H1 (cell line): Measurements from ENCODE around the gene ZSCAN21. TPM values are rescaled to one million over a fixed set of nuclear protein-coding genes. Genes with fewer than 3 reads are reported as not detected.

Source experiments
- CTCF ChIA-PET: fragments of 300-600 bp; sonication (Branson Sonifier 250); formaldehyde crosslinking; loops from one replicate; lab custom pipeline; 2021; ENCODE audit not compliant: partially characterized antibody; lab: Charles Lee
- POLR2A ChIA-PET: fragments of 300-600 bp; sonication (Branson Sonifier 250); formaldehyde crosslinking; loops from one replicate; lab custom pipeline; 2021; ENCODE audit warnings: inconsistent platforms; ENCODE audit not compliant: partially characterized antibody; lab: Charles Lee
- DNase-seq, 2 experiments: peaks; one replicate each; pipeline versions ENCODE4 v3.0.0 to v3.0.0-alpha.2; 2010 to 2022; ENCODE audit warnings: low spot score in 2 of 2, low read depth in 1 of 2, mixed read lengths in 1 of 2
- FAIRE-seq: peaks from 2 replicates; lab custom pipeline; 2011; peaks lifted over from hg19 to GRCh38; lab: Jason Lieb, UNC
- H2AFZ ChIP-seq: 2 replicates; pipeline ENCODE4 v1.8.1; 2012; ENCODE audit warnings: low read length, inconsistent platforms
- H2AK5ac ChIP-seq: 2 replicates; pipeline ENCODE4 v1.6.1; 2013; ENCODE audit warnings: low read depth, low read length
- H2BK120ac ChIP-seq: replicated peaks from 2 replicates; pipeline ENCODE3; 2013; ENCODE audit warnings: low read depth, low read length, inconsistent platforms
- H2BK12ac ChIP-seq: 2 replicates; pipeline ENCODE4 v1.6.1; 2013; ENCODE audit warnings: low read depth, low read length
- H2BK15ac ChIP-seq: 2 replicates; pipeline ENCODE4 v1.6.1; 2013; ENCODE audit warnings: low read length
- H2BK20ac ChIP-seq: 2 replicates; pipeline ENCODE4 v1.6.1; 2013; ENCODE audit warnings: low read length
- H2BK5ac ChIP-seq: 2 replicates; pipeline ENCODE4 v1.6.1; 2013; ENCODE audit warnings: low read depth, low read length
- H3K14ac ChIP-seq: 2 replicates; pipeline ENCODE4 v1.6.1; 2013; ENCODE audit warnings: inconsistent platforms; ENCODE audit not compliant: insufficient read length
- H3K18ac ChIP-seq: 2 replicates; pipeline ENCODE4 v1.6.1; 2013; ENCODE audit warnings: low read length; ENCODE audit errors: extremely low read depth
- H3K23ac ChIP-seq: 2 replicates; pipeline ENCODE4 v1.6.1; 2013; ENCODE audit warnings: inconsistent platforms; ENCODE audit not compliant: insufficient read length
- H3K23me2 ChIP-seq: 2 replicates; pipeline ENCODE4 v1.6.1; 2013; ENCODE audit warnings: low read depth, low read length
- H3K27ac ChIP-seq: 2 replicates; pipeline ENCODE4 v1.6.1; 2011; ENCODE audit warnings: low read depth, low read length, inconsistent platforms
- H3K27me3 ChIP-seq, 4 experiments: replicated peaks in 1 of 4; 1 replicate in 1 of 4; 2 replicates in 3 of 4; pipeline versions ENCODE4 v1.6.1 to v1.8.1; 2011 to 2013; ENCODE audit warnings: low read length in 3 of 4, mild to moderate bottlenecking in 3 of 4, inconsistent platforms in 2 of 4, mixed read lengths in 2 of 4, moderate library complexity in 1 of 4; ENCODE audit not compliant: control insufficient read depth in 3 of 4, insufficient read depth in 3 of 4; ENCODE audit errors: extremely low read depth in 1 of 4
- H3K36me3 ChIP-seq, 4 experiments: 2 replicates each; pipeline versions ENCODE4 v1.6.1 to v1.8.1; 2011 to 2013; ENCODE audit warnings: mild to moderate bottlenecking in 4 of 4, low read length in 3 of 4, moderate library complexity in 2 of 4, control low read depth in 1 of 4, inconsistent platforms in 1 of 4; ENCODE audit not compliant: insufficient read depth in 4 of 4, control insufficient read depth in 2 of 4
- H3K4ac ChIP-seq: replicated peaks from 2 replicates; pipeline ENCODE3; 2013; ENCODE audit warnings: low read length, low read depth, mixed read lengths, inconsistent platforms; ENCODE audit not compliant: insufficient read length
- H3K4me1 ChIP-seq, 4 experiments: replicated peaks in 1 of 4; 1 replicate in 1 of 4; 2 replicates in 3 of 4; pipeline versions ENCODE4 v1.6.1 to v1.8.1; 2011 to 2013; ENCODE audit warnings: low read length in 3 of 4, inconsistent platforms in 2 of 4, mixed read lengths in 1 of 4; ENCODE audit not compliant: insufficient read depth in 4 of 4, control insufficient read depth in 3 of 4
- H3K4me2 ChIP-seq, 2 experiments: 2 replicates each; pipeline versions ENCODE4 v1.6.1 to v1.8.1; 2011 to 2013; ENCODE audit warnings: low read depth in 2 of 2, low read length in 2 of 2, control low read depth in 1 of 2, inconsistent platforms in 1 of 2, mild to moderate bottlenecking in 1 of 2; ENCODE audit not compliant: insufficient read depth in 1 of 2
- H3K4me3 ChIP-seq, 4 experiments: fragments of 200-600, 300-600 bp in 1 of 4; sonication (generic), shearing (Covaris generic), sonication (Bioruptor Twin) in 1 of 4; 2 replicates each; pipeline versions ENCODE4 v1.5.1 to v1.8.1; 2011 to 2016; ENCODE audit warnings: low read length in 4 of 4, low read depth in 3 of 4, control low read depth in 2 of 4, inconsistent platforms in 2 of 4, mild to moderate bottlenecking in 2 of 4, mixed read lengths in 1 of 4, moderate library complexity in 1 of 4; ENCODE audit not compliant: insufficient read depth in 2 of 4; ENCODE audit errors: extremely low read depth in 1 of 4
- H3K56ac ChIP-seq: replicated peaks from 2 replicates; pipeline ENCODE3; 2013; ENCODE audit warnings: low read depth, mild to moderate bottlenecking, mixed read lengths, low read length, inconsistent platforms; ENCODE audit not compliant: insufficient read length
- H3K79me1 ChIP-seq: 2 replicates; pipeline ENCODE4 v1.6.1; 2013; ENCODE audit warnings: low read depth, low read length, control low read depth
- H3K79me2 ChIP-seq, 2 experiments: 2 replicates each; pipeline versions ENCODE4 v1.6.1 to v1.8.1; 2012 to 2013; ENCODE audit warnings: low read length in 2 of 2, mild to moderate bottlenecking in 2 of 2, inconsistent platforms in 1 of 2; ENCODE audit not compliant: insufficient read depth in 2 of 2, control insufficient read depth in 1 of 2
- H3K9ac ChIP-seq, 4 experiments: replicated peaks in 1 of 4; 1 replicate in 1 of 4; 2 replicates in 3 of 4; pipeline versions ENCODE4 v1.6.1 to v1.8.1; 2011 to 2013; ENCODE audit warnings: low read depth in 3 of 4, low read length in 3 of 4, control low read depth in 2 of 4, mild to moderate bottlenecking in 2 of 4, moderate library complexity in 2 of 4, inconsistent platforms in 1 of 4; ENCODE audit errors: extremely low read depth in 1 of 4
- H3K9me3 ChIP-seq, 2 experiments: 2 replicates each; pipeline versions ENCODE4 v1.6.1 to v1.8.1; 2012 to 2013; ENCODE audit warnings: mild to moderate bottlenecking in 2 of 2, moderate library complexity in 2 of 2, control low read depth in 1 of 2, inconsistent platforms in 1 of 2, low read depth in 1 of 2, low read length in 1 of 2, mixed read lengths in 1 of 2; ENCODE audit not compliant: insufficient read depth in 2 of 2
- H4K20me1 ChIP-seq, 2 experiments: replicated peaks in 1 of 2; 2 replicates each; pipeline versions ENCODE3 to v1.8.1; 2011 to 2013; ENCODE audit warnings: inconsistent platforms in 2 of 2, low read length in 2 of 2, mild to moderate bottlenecking in 1 of 2; ENCODE audit not compliant: insufficient read depth in 2 of 2, control insufficient read depth in 1 of 2
- H4K5ac ChIP-seq: 2 replicates; pipeline ENCODE4 v1.6.1; 2013; ENCODE audit warnings: low read length, low read depth, mixed read lengths, inconsistent platforms; ENCODE audit not compliant: insufficient read length
- H4K8ac ChIP-seq: 2 replicates; pipeline ENCODE4 v1.8.0; 2013; ENCODE audit warnings: mild to moderate bottlenecking, moderate library complexity, low read length, inconsistent platforms; ENCODE audit not compliant: insufficient read depth; ENCODE audit errors: extremely low read depth
- H4K91ac ChIP-seq: replicated peaks from 2 replicates; pipeline ENCODE3; 2013; ENCODE audit warnings: low read length, mixed read lengths, inconsistent platforms; ENCODE audit not compliant: insufficient read length
- CBX5 ChIP-seq: fragments of 300-800, 300-1000 bp; sonication (generic); IDR thresholded peaks from 2 replicates; pipeline ENCODE4 v1.7.1; 2016; ENCODE audit warnings: antibody characterized with exemption, low read length, low read depth
- CBX8 ChIP-seq: fragments of 300-800, 300-1000 bp; sonication (generic); IDR thresholded peaks from 2 replicates; pipeline ENCODE4 v1.7.1; 2016; ENCODE audit warnings: low read depth, low read length, borderline replicate concordance
- CHD1 ChIP-seq: IDR thresholded peaks from 2 replicates; pipeline ENCODE4 v1.6.1; 2012; ENCODE audit warnings: low read depth, low read length, improper control_type of control experiment
- HDAC2 ChIP-seq, 2 experiments: fragments of 300-600 bp in 1 of 2; sonication (generic) in 1 of 2; IDR thresholded peaks; 2 replicates each; pipeline ENCODE4 v1.6.1; 2011 to 2012; ENCODE audit warnings: low read depth in 2 of 2, low read length in 2 of 2, mild to moderate bottlenecking in 2 of 2, moderate library complexity in 2 of 2, borderline replicate concordance in 1 of 2, inconsistent platforms in 1 of 2
- JUND ChIP-seq: IDR thresholded peaks from 2 replicates; pipeline ENCODE4 v1.6.1; 2011; ENCODE audit warnings: mild to moderate bottlenecking, improper control_type of control experiment, low read length
- POLR2A ChIP-seq, 2 experiments: IDR thresholded peaks; 1 replicate in 1 of 2; 2 replicates in 1 of 2; pipeline ENCODE4 v1.6.1; 2011; ENCODE audit warnings: low read depth in 2 of 2, low read length in 2 of 2, mild to moderate bottlenecking in 2 of 2; ENCODE audit errors: control extremely low read depth in 1 of 2
- POU5F1 ChIP-seq: IDR thresholded peaks from 2 replicates; pipeline ENCODE4 v1.6.1; 2011; ENCODE audit warnings: low read depth, mild to moderate bottlenecking, low read length, moderate library complexity
- RAD21 ChIP-seq, 2 experiments: IDR thresholded peaks in 1 of 2; conservative IDR thresholded peaks in 1 of 2; 2 replicates each; pipeline ENCODE4 v1.6.1; 2011; ENCODE audit warnings: low read depth in 2 of 2, low read length in 2 of 2, improper control_type of control experiment in 1 of 2, inconsistent platforms in 1 of 2, mild to moderate bottlenecking in 1 of 2, moderate library complexity in 1 of 2
- SP4 ChIP-seq: IDR thresholded peaks from 2 replicates; pipeline ENCODE4 v1.6.1; 2012; ENCODE audit warnings: low read length, inconsistent platforms
- SUZ12 ChIP-seq: fragments of 200-600 bp; sonication (generic); IDR thresholded peaks from 2 replicates; pipeline ENCODE4 v1.6.1; 2012; ENCODE audit warnings: mild to moderate bottlenecking, inconsistent platforms, low read length, moderate library complexity, mixed read lengths
- TCF12 ChIP-seq: IDR thresholded peaks from 2 replicates; pipeline ENCODE4 v1.6.1; 2011; ENCODE audit warnings: low read depth, mild to moderate bottlenecking, low read length
- TEAD4 ChIP-seq: IDR thresholded peaks from 2 replicates; pipeline ENCODE4 v1.6.1; 2012; ENCODE audit warnings: low read depth, low read length, inconsistent platforms, mixed read lengths
- YY1 ChIP-seq: IDR thresholded peaks from 2 replicates; pipeline ENCODE4 v1.6.1; 2011; ENCODE audit warnings: low read depth, mild to moderate bottlenecking, low read length
- ZNF274 ChIP-seq: IDR thresholded peaks from 2 replicates; pipeline ENCODE4 v1.7.0; 2012; ENCODE audit warnings: low read length, borderline replicate concordance; ENCODE audit errors: extremely low read depth
- WGBS, 2 experiments: shearing (Covaris generic) in 1 of 2; methylation state at CpG; one replicate each; pipeline versions ENCODE4 v1.1.6 to v1.1.7; 2013 to 2015; ENCODE audit warnings: low lambda C conversion rate in 2 of 2, mixed read lengths in 2 of 2, inconsistent platforms in 1 of 2, low coverage in 1 of 2, missing lambda C conversion rate in 1 of 2; ENCODE audit not compliant: insufficient replicate concordance in 2 of 2, insufficient coverage in 1 of 2, insufficient read length in 1 of 2; ENCODE audit errors: extremely low coverage in 1 of 2, missing lambda C conversion rate in 1 of 2; 5-methylcytosine and 5-hydroxymethylcytosine counted together
- polyA plus RNA-seq, 7 experiments: library from polyadenylated mRNA; depleted of rRNA in 3 of 7; stranded (reverse) in 5 of 7; unstranded in 2 of 7; fragments of >200 nt in 5 of 7; fragments of 200-250 nt in 2 of 7; gene quantifications; 1 replicate in 5 of 7; 2 replicates in 1 of 7; 4 replicates in 1 of 7; pipeline versions ENCODE4 v1.2.1 to v1.2.3, GENCODE V29; 2011 to 2013; ENCODE audit warnings: missing spikeins in 2 of 7, mixed read lengths in 2 of 7
- total RNA-seq: library from RNA; stranded (reverse); fragmentation: NEBNext Ultra II Directional; extraction: Animal tissue kit (Norgen Biotek cat#: 25700); gene quantifications from 2 replicates; pipeline ENCODE4 v1.2.1, GENCODE V29; 2021

ZSCAN21 gene
- total and polyA plus RNA-seq, 2 of the 8 experiments (the other 6 are each of a cell fraction or from before 2014, with no cell fraction given) = 15.4 to 26.1 TPM

DNA sequence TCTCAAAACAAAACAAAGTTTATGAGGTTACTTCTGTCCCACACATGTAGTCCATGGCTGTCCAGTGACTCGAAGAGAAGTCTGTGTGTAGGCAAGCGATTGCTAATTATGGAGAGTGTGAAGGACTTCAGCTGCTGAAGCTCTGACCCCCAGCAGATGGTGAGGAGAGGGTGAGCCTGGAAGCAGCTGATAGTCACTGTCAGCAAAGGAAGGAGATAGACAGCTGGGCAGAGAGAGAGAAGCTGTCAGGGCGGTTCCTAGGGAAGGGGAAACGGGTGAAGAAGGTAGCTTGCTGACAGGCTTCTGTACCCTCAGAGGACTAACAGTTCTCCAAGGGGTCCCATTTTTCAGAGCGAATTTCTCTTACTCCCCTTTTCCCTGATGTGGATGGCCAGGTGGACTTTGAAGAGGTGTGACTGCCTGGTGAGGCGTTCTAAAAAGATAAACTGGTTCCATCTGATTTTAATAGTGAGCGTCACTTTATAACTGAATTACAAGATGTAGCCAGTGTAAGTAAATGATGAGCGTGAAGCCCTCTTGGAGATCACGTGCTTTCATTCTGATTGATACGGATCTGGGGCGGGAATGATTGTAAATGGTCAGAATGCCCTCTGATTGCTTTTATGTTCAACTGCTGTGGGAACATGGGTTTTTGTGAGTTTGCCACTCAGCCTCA is 12.1 kb downstream of the ZSCAN21 start:
- no peak overlapping the region for H3K23ac ChIP-seq
- H3K79me2 ChIP-seq = no peaks in the 10 kb centered on the region; a peak in 1 of 4 replicates
- peaks cover 0 to 2% of the 10 kb centered on the region in 2 experiments for H4K20me1 ChIP-seq
- H2BK12ac ChIP-seq = no peak overlapping the region
- H4K5ac ChIP-seq = no peak overlapping the region
- H3K36me3 ChIP-seq = peaks cover 22 to 62% (median 46%) of the 10 kb centered on the region in 4 experiments
- WGBS, 2 experiments = 89% methylated on average over 11 of the region's 11 CpGs; no CpG with 5 or more reads in 1 of the 2 experiments
- H3K79me1 ChIP-seq = no peaks in the 10 kb centered on the region
- H2AK5ac ChIP-seq = no peak overlapping the region
- H3K56ac ChIP-seq = no peak overlapping the region
- POLR2A ChIA-PET = interaction anchor here (0.6 to 18.6 kb wide), 6 partner anchors 10 to 115 kb away, joined by 3 to 294 read pairs (median 4); partner anchors contain the start of gene ZNF3
- no peak overlapping the region for H3K4me2 ChIP-seq
- no peak overlapping the region for H3K18ac ChIP-seq
- FAIRE-seq = no peak
- no peak overlapping the region for H3K27ac ChIP-seq
- H3K23me2 ChIP-seq = no peaks in the 10 kb centered on the region
- no peak overlapping the region for H2BK15ac ChIP-seq
- H3K14ac ChIP-seq = no peak overlapping the region
- no peaks in the 10 kb centered on the region for H3K4me1 ChIP-seq
- no peak overlapping the region for H4K8ac ChIP-seq
- DNase-seq = no peak
- H3K9ac ChIP-seq = no peak overlapping the region
- H2BK5ac ChIP-seq = no peak overlapping the region
- H2BK20ac ChIP-seq = no peak overlapping the region
- H4K91ac ChIP-seq = no peak overlapping the region
- no peak overlapping the region for H3K4ac ChIP-seq
- no peak overlapping the region for H3K4me3 ChIP-seq
- no peak overlapping the region for H2AFZ ChIP-seq
- no peaks in the 10 kb centered on the region for H3K27me3 ChIP-seq
- CTCF ChIA-PET = interaction anchor here (0.7 to 1.7 kb wide), 4 partner anchors 9 to 72 kb away, joined by 3 to 7 read pairs (median 4); no protein-coding TSS in a partner anchor
- H2BK120ac ChIP-seq = no peak overlapping the region
- H3K9me3 ChIP-seq = no peaks in the 10 kb centered on the region
- TF ChIP-seq CBX8 (no peak), ZNF274 (no peak), TCF12 (no peak), YY1 (no peak), TEAD4 (no peak), CHD1 (no peak), JUND (no peak), POLR2A (IDR thresholded peaks at IDR 0.05; ENCODE audit: control extremely low read depth in 1 of 2, low read depth in 2 of 2, low read length in 2 of 2) (no peak), HDAC2 (IDR thresholded peaks at IDR 0.05; ENCODE audit: borderline replicate concordance in 1 of 2, low read depth in 2 of 2, low read length in 2 of 2) (no peak), RAD21 (IDR thresholded peaks at IDR 0.05 in 1 of 2, conservative IDR thresholded peaks at IDR 0.05 in 1 of 2; ENCODE audit: low read depth in 2 of 2, low read length in 2 of 2) (no peak), SP4 (no peak), SUZ12 (no peak), CBX5 (no peak), POU5F1 (no peak)
